PC-9 (cell line): ENCODE data around the gene MRTO4. TPM values are rescaled to one million over a fixed set of nuclear protein-coding genes. Genes with fewer than 3 reads are reported as not detected.

Experiments
- BruUV-seq: library from RNA; stranded (reverse); fragments of 400-500 nt; replicated peaks from 2 replicates; lab custom pipeline; 2021; lab: Mats Ljungman, UMichigan
- CTCF ChIA-PET: fragments of 300-600 bp; sonication (Branson Sonifier 250); formaldehyde crosslinking; loops from one replicate; lab custom pipeline; 2022; ENCODE audit warnings: antibody characterized with exemption; lab: Charles Lee
- POLR2A ChIA-PET: fragments of 300-600 bp; sonication (Branson Sonifier 250); formaldehyde crosslinking; loops from one replicate; lab custom pipeline; 2022; ENCODE audit warnings: antibody characterized with exemption; ENCODE audit not compliant: unreplicated experiment; lab: Charles Lee
- DNase-seq, 2 experiments: peaks; one replicate each; pipeline versions ENCODE4 v3.0.0 to v3.0.0-alpha.2; 2015 to 2022; ENCODE audit warnings: mixed read lengths in 1 of 2
- H2AFZ ChIP-seq: fragments of 200-600 bp; sonication (generic); 2 replicates; pipeline ENCODE4 v1.8.1; 2017; ENCODE audit warnings: antibody characterized with exemption
- H3F3A ChIP-seq: fragments of 200-600 bp; sonication (generic); 2 replicates; pipeline ENCODE4 v1.8.1; 2017; ENCODE audit warnings: antibody characterized with exemption, mild to moderate bottlenecking, low read depth; ENCODE audit not compliant: insufficient read depth
- H3K27ac ChIP-seq: fragments of 200-600 bp; sonication (generic); 2 replicates; pipeline ENCODE4 v1.6.1; 2016; ENCODE audit warnings: mixed run types
- H3K27me3 ChIP-seq: fragments of 200-600 bp; sonication (generic); 2 replicates; pipeline ENCODE4 v1.6.1; 2016; ENCODE audit warnings: low read depth, mixed run types; ENCODE audit not compliant: insufficient read depth
- H3K36me3 ChIP-seq: fragments of 200-600 bp; sonication (generic); 2 replicates; pipeline ENCODE4 v1.6.1; 2016; ENCODE audit warnings: low read depth, mixed run types
- H3K4me1 ChIP-seq: fragments of 200-600 bp; sonication (generic); replicated peaks from 2 replicates; pipeline ENCODE4 v1.6.1; 2016; ENCODE audit warnings: mixed run types; ENCODE audit not compliant: insufficient read depth
- H3K4me2 ChIP-seq: fragments of 200-600 bp; sonication (generic); 2 replicates; pipeline ENCODE4 v1.6.1; 2017; ENCODE audit warnings: mixed run types
- H3K4me3 ChIP-seq: fragments of 200-600 bp; sonication (generic); 2 replicates; pipeline ENCODE4 v1.6.1; 2016; ENCODE audit warnings: mixed run types
- H3K79me2 ChIP-seq: fragments of 200-600 bp; sonication (generic); 2 replicates; pipeline ENCODE4 v1.6.1; 2017; ENCODE audit warnings: low read depth, mixed run types
- H3K9me2 ChIP-seq: fragments of 200-600 bp; sonication (generic); 2 replicates; pipeline ENCODE4 v1.8.1; 2017; ENCODE audit warnings: mild to moderate bottlenecking; ENCODE audit not compliant: insufficient read depth
- H3K9me3 ChIP-seq: fragments of 200-600 bp; sonication (generic); 2 replicates; pipeline ENCODE4 v1.8.1; 2016; ENCODE audit warnings: low read depth; ENCODE audit not compliant: insufficient read depth
- H4K20me1 ChIP-seq: fragments of 200-600 bp; sonication (generic); 2 replicates; pipeline ENCODE4 v1.8.1; 2017; ENCODE audit not compliant: insufficient read depth
- CTCF ChIP-seq: fragments of 200-600 bp; sonication (generic); conservative IDR thresholded peaks from 2 replicates; pipeline ENCODE4 v1.6.1; 2017; ENCODE audit warnings: mixed run types, antibody characterized with exemption, mild to moderate bottlenecking, moderate library complexity
- EZH2 ChIP-seq: fragments of 200-600 bp; sonication (generic); IDR thresholded peaks from 2 replicates; pipeline ENCODE4 v1.8.0; 2017; ENCODE audit warnings: antibody characterized with exemption, low read depth
- intact Hi-C: fragments of 100-400 bp; cut with micrococcal nuclease; formaldehyde crosslinking; loops from one replicate; pipeline ENCODE4 v1.10.0; 2022; ENCODE audit not compliant: unreplicated experiment
- total RNA-seq: library from RNA; stranded (reverse); gene quantifications from 2 replicates; pipeline ENCODE4 v1.2.3, GENCODE V29; 2021

MRTO4 gene
- total RNA-seq, 1 experiment from 2014 or later, result 29.0 TPM

- no peaks in the 10 kb centered on the region for H3K27me3 ChIP-seq
- H4K20me1 ChIP-seq, result peaks cover 6% of the 10 kb centered on the region; the same call in 1 of the 2 replicates
- peaks cover 12% of the 10 kb centered on the region for H3K79me2 ChIP-seq
- no peaks in the 10 kb centered on the region for H3K9me2 ChIP-seq
- POLR2A ChIA-PET, result interaction anchor here (0.7 kb wide), 1 partner anchor 301 kb away, joined by 8 read pairs; no protein-coding TSS in a partner anchor
- H3K36me3 ChIP-seq, result no peaks in the 10 kb centered on the region
- no TSS peak for BruUV-seq
- CTCF ChIA-PET, result no interaction called here
- H2AFZ ChIP-seq, result no peak overlapping the region
- intact Hi-C loops, result no loop called here
- H3K4me1 ChIP-seq, result no peaks in the 10 kb centered on the region
- TF ChIP-seq EZH2, result no peak
- no peak for TF ChIP-seq CTCF
- no peak overlapping the region for H3K4me3 ChIP-seq
- no peaks in the 10 kb centered on the region for H3F3A ChIP-seq
- no peak overlapping the region for H3K27ac ChIP-seq
- DNase-seq, result no peak
- H3K4me2 ChIP-seq, result no peak overlapping the region
- no peaks in the 10 kb centered on the region for H3K9me3 ChIP-seq
Observed at GRCh38 chr1:19306941-19307340, 55.3 kb downstream of the MRTO4 start.

- Histone ChIP-seq H3K27me3 (no peaks in the 10 kb centered on the region), H2AFZ (no peak overlapping the region), H3F3A (no peaks in the 10 kb centered on the region), H3K9me2 (no peaks in the 10 kb centered on the region), H3K4me2 (no peak overlapping the region), H3K9me3 (no peaks in the 10 kb centered on the region), H3K79me2 (peaks cover 12% of the 10 kb centered on the region), H4K20me1 (peaks cover 6% of the 10 kb centered on the region; the same call in 1 of the 2 replicates), H3K27ac (no peak overlapping the region), H3K36me3 (no peaks in the 10 kb centered on the region), H3K4me3 (no peak overlapping the region), H3K4me1 (peaks cover 3% of the 10 kb centered on the region; the same call in 1 of the 2 replicates)
- DNase-seq, result no peak
- ChIA-PET CTCF (no interaction called here), POLR2A (no interaction called here)
- intact Hi-C loops, result no loop called here
- no TSS peak for BruUV-seq
- TF ChIP-seq EZH2 (no peak), CTCF (no peak)
Observed at GRCh38 chr1:19307794-19308508, 56.3 kb downstream of the MRTO4 start.

- H3K36me3 ChIP-seq, result no peaks in the 10 kb centered on the region
- H3K4me1 ChIP-seq, result peaks cover 8% of the 10 kb centered on the region
- intact Hi-C loops, result no loop called here
- no peak for TF ChIP-seq CTCF
- no peak for TF ChIP-seq EZH2
- peaks cover 12% of the 10 kb centered on the region for H3K79me2 ChIP-seq
- BruUV-seq, result no TSS peak
- H3F3A ChIP-seq, result no peaks in the 10 kb centered on the region
- no peaks in the 10 kb centered on the region for H3K9me2 ChIP-seq
- no peak overlapping the region for H3K27ac ChIP-seq
- DNase-seq, result no peak
- H2AFZ ChIP-seq, result no peak overlapping the region
- ChIA-PET CTCF (no interaction called here), POLR2A (no interaction called here)
- H3K4me2 ChIP-seq, result no peak overlapping the region
- no peak overlapping the region for H3K4me3 ChIP-seq
- no peaks in the 10 kb centered on the region for H3K27me3 ChIP-seq
- H3K9me3 ChIP-seq, result no peaks in the 10 kb centered on the region
- peaks cover 6% of the 10 kb centered on the region; the same call in 1 of the 2 replicates for H4K20me1 ChIP-seq
Observed at GRCh38 chr1:19308509-19308907, 56.9 kb downstream of the MRTO4 start.
